ENCODE data around the gene CTSF. TPM values are rescaled to one million over a fixed set of nuclear protein-coding genes. Genes with fewer than 3 reads are reported as not detected.

Gene CTSF
- total RNA-seq, 1 experiment from 2014 or later: 0.34 TPM

DNA sequence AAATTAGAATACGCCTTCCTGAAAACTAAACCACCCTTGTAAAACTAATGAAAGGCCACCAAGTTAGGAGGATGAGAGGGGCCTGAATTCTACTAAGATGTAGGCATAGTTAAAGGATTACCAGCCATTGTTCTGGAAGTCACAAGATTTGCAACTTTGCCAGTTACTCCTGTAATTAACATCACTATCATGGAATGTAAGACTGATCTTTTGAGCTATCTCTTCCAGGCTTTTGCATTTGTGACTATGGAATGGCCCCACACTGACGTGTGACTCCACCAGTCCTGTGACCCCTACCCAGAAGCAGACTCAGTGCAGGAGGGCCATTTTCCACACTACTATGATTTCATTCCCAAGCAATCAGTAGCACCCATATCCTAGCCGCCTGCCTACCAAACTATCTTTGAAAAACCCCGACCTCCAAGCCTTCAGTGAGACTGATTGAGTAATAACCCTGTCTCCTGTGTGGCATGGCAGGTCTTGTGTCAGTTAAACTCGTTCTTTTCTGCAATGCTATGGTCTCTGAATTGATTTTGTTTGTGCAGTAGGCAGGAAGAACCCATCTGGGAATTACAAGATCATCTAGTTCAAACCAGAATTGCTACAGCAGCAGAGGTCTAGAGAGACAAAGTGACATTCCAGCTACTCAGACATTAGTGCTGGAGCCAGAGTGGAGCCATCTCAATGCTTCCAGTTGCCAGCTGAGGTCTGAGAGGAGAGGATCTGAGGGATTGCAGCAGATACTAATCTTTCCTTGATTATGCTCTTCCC, 1.9 kb upstream of the CTSF start:
- H3K27ac ChIP-seq (ENCODE audit: low read depth, low read length): no peak overlapping the region
- no TSS peak for BruUV-seq (replicated peaks)
- ChIA-PET CTCF (no interaction called here), RAD21 (ENCODE audit: low non-redundant PET in 1 of 2, low total read pairs in 2 of 2, uncharacterized antibody in 2 of 2, unreplicated experiment in 2 of 2) (no interaction called here), POLR2A (interaction anchor here (0.7 kb wide), 1 partner anchor 273 kb away, joined by 4 read pairs; no protein-coding TSS in a partner anchor)
- H3K9me2 ChIP-seq (ENCODE audit: insufficient read depth): no peaks in the 10 kb centered on the region
- H3K4me3 ChIP-seq (replicated peaks in 1 of 2; ENCODE audit: low read depth in 1 of 2, low read length in 2 of 2): no peak overlapping the region
- peaks cover 3% of the 10 kb centered on the region; the same call in 1 of the 2 replicates for H3K27me3 ChIP-seq (ENCODE audit: insufficient read depth, low read length)
- H3K79me2 ChIP-seq (ENCODE audit: insufficient read depth, low read length): no peaks in the 10 kb centered on the region
- no peak overlapping the region for H3K4me2 ChIP-seq (ENCODE audit: low read length)
- no peak overlapping the region for H2AFZ ChIP-seq (ENCODE audit: low read depth, low read length, poor library complexity, severe bottlenecking)
- TF ChIP-seq MAX (IDR thresholded peaks at IDR 0.05) (no peak), CEBPB (IDR thresholded peaks at IDR 0.05; ENCODE audit: low read depth) (no peak), EZH2phosphoT487 (IDR thresholded peaks at IDR 0.05; ENCODE audit: borderline replicate concordance) (no peak), POLR2AphosphoS5 (IDR thresholded peaks at IDR 0.05; ENCODE audit: low read depth, low read length) (no peak)
- TF ChIP-seq, protein P1, sequence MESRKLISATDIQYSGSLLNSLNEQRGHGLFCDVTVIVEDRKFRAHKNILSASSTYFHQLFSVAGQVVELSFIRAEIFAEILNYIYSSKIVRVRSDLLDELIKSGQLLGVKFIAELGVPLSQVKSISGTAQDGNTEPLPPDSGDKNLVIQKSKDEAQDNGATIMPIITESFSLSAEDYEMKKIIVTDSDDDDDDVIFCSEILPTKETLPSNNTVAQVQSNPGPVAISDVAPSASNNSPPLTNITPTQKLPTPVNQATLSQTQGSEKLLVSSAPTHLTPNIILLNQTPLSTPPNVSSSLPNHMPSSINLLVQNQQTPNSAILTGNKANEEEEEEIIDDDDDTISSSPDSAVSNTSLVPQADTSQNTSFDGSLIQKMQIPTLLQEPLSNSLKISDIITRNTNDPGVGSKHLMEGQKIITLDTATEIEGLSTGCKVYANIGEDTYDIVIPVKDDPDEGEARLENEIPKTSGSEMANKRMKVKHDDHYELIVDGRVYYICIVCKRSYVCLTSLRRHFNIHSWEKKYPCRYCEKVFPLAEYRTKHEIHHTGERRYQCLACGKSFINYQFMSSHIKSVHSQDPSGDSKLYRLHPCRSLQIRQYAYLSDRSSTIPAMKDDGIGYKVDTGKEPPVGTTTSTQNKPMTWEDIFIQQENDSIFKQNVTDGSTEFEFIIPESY (IDR thresholded peaks at IDR 0.05; ENCODE audit: extremely low read depth, insufficient replicate concordance, low read length): no peak
- intact Hi-C loops (cut with micrococcal nuclease): no loop called here
- H3K9ac ChIP-seq (ENCODE audit: low read length): no peak overlapping the region
- no peaks in the 10 kb centered on the region for H3K36me3 ChIP-seq (ENCODE audit: control insufficient read depth in 1 of 2, insufficient read depth in 2 of 2, low read length in 2 of 2)
- ATAC-seq (no peak), DNase-seq (ENCODE audit: low read depth, low spot score) (no peak)
- no peaks in the 10 kb centered on the region for H3K9me3 ChIP-seq (ENCODE audit: control insufficient read depth in 1 of 2, insufficient read depth in 1 of 2, low read depth in 1 of 2, low read length in 2 of 2)
- no peaks in the 10 kb centered on the region for H3K4me1 ChIP-seq (ENCODE audit: control insufficient read depth in 1 of 2, insufficient read depth in 2 of 2, low read length in 2 of 2)
- H4K20me1 ChIP-seq (ENCODE audit: insufficient read depth): no peaks in the 10 kb centered on the region

- Histone ChIP-seq H3K9me3 (ENCODE audit: control insufficient read depth in 1 of 2, insufficient read depth in 1 of 2, low read depth in 1 of 2, low read length in 2 of 2) (no peaks in the 10 kb centered on the region), H3K27me3 (ENCODE audit: insufficient read depth, low read length) (peaks cover 3% of the 10 kb centered on the region; the same call in 1 of the 2 replicates), H2AFZ (ENCODE audit: low read depth, low read length, poor library complexity, severe bottlenecking) (no peak overlapping the region), H3K4me3 (replicated peaks in 1 of 2; ENCODE audit: low read depth in 1 of 2, low read length in 2 of 2) (no peak overlapping the region), H3K9me2 (ENCODE audit: insufficient read depth) (no peaks in the 10 kb centered on the region), H3K79me2 (ENCODE audit: insufficient read depth, low read length) (no peaks in the 10 kb centered on the region), H3K27ac (ENCODE audit: low read depth, low read length) (no peak overlapping the region), H3K36me3 (ENCODE audit: control insufficient read depth in 1 of 2, insufficient read depth in 2 of 2, low read length in 2 of 2) (no peaks in the 10 kb centered on the region), H4K20me1 (ENCODE audit: insufficient read depth) (no peaks in the 10 kb centered on the region), H3K4me2 (ENCODE audit: low read length) (no peak overlapping the region), H3K4me1 (ENCODE audit: control insufficient read depth in 1 of 2, insufficient read depth in 2 of 2, low read length in 2 of 2) (no peaks in the 10 kb centered on the region), H3K9ac (ENCODE audit: low read length) (no peak overlapping the region)
- intact Hi-C loops (cut with micrococcal nuclease): no loop called here
- DNase-seq (ENCODE audit: low read depth, low spot score): no peak
- ChIA-PET POLR2A (interaction anchor here (0.7 kb wide), 1 partner anchor 275 kb away, joined by 4 read pairs; no protein-coding TSS in a partner anchor), CTCF (no interaction called here), RAD21 (ENCODE audit: low non-redundant PET in 1 of 2, low total read pairs in 2 of 2, uncharacterized antibody in 2 of 2, unreplicated experiment in 2 of 2) (no interaction called here)
- BruUV-seq (replicated peaks): no TSS peak
- no peak for ATAC-seq
- TF ChIP-seq ELF1 (IDR thresholded peaks at IDR 0.05; ENCODE audit: borderline replicate concordance, low read depth) (no peak), EGR1 (IDR thresholded peaks at IDR 0.05; ENCODE audit: low read depth) (no peak), SRF (IDR thresholded peaks at IDR 0.05; ENCODE audit: low read depth) (no peak), SP1 (IDR thresholded peaks at IDR 0.05; ENCODE audit: low read depth) (no peak), TCF7L2 (IDR thresholded peaks at IDR 0.05; ENCODE audit: borderline replicate concordance, extremely low read depth, insufficient read depth, insufficient read length) (no peak), ZFX (IDR thresholded peaks at IDR 0.05) (no peak), POLR2AphosphoS5 (IDR thresholded peaks at IDR 0.05; ENCODE audit: low read depth, low read length) (no peak), EZH2 (IDR thresholded peaks at IDR 0.05) (no peak)
- TF ChIP-seq, protein P2, sequence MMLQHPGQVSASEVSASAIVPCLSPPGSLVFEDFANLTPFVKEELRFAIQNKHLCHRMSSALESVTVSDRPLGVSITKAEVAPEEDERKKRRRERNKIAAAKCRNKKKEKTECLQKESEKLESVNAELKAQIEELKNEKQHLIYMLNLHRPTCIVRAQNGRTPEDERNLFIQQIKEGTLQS (IDR thresholded peaks at IDR 0.05): no peak
Measured at GRCh38 chr11:66569076-66569475, 670 bp upstream of the CTSF start.

Measured in HCT116 (cell line).